Activated CD4-positive, alpha-beta T cell treated with anti-CD3 and anti-CD28 coated beads, Interleukin-2, amount 50 U/mL, for 16 hours (primary cell): Measurements from ENCODE around the gene EXTL2.
A peak's percentile ranks its signal among the peaks of the same experiment; 100 is the strongest.
"Not testable (repeated sequence)": the region's sequence is repeated elsewhere in the genome, so short reads cannot be mapped to it uniquely, and the experiment has no call there.

Experiments used
- DNase-seq: peaks from one replicate; pipeline ENCODE4 v3.0.0-alpha.2; 2020

The EXTL2 gene

GRCh38 chr1:100852976-100853375 is 41.7 kb downstream of the EXTL2 start:
- no peak for DNase-seq

DNA sequence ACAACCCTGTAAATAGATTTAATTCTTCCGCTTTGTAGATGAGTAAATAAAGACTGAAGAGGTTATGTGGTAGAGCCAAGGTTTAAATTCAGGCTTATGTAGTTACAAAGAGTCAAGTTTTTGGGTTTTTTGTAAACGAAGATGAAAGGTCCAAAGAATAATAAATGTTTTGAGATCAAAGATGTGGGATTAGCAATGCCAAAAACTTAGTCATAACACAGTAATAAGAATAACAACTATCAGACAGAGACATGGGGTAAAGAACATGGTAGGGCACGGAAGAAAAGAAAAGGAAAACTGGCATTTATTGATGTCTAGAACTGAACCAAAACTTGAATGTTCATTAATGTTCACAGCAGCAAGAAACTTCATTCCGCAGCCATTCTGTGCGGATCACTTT is 42.9 kb downstream of the EXTL2 start:
- no peak for DNase-seq

- no peak for DNase-seq
Observed at GRCh38 chr1:100847361-100848082, 47.1 kb downstream of the EXTL2 start.

DNA sequence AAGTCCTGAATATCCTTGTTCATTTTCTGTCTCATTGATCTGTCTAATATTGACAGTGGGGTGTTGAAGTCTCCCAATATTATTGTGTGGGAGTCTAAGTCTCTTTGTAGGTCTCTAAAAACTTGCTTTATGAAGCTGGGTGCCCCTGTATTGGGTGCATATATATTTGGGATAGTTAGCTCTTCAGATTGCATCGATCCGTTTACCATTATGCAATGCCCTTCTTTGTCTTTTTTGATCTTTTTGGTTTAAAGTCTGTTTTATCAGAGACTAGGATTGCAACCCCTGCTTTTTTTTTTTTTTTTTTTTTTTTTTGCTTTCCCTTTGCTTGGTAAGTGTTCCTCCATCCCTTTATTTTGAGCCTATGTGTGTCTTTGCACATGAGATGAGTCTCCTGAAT is 51.5 kb downstream of the EXTL2 start:
- not testable (repeated sequence) for DNase-seq

GRCh38 chr1:100835866-100836842 is 58.5 kb downstream of the EXTL2 start:
- no peak for DNase-seq

DNA sequence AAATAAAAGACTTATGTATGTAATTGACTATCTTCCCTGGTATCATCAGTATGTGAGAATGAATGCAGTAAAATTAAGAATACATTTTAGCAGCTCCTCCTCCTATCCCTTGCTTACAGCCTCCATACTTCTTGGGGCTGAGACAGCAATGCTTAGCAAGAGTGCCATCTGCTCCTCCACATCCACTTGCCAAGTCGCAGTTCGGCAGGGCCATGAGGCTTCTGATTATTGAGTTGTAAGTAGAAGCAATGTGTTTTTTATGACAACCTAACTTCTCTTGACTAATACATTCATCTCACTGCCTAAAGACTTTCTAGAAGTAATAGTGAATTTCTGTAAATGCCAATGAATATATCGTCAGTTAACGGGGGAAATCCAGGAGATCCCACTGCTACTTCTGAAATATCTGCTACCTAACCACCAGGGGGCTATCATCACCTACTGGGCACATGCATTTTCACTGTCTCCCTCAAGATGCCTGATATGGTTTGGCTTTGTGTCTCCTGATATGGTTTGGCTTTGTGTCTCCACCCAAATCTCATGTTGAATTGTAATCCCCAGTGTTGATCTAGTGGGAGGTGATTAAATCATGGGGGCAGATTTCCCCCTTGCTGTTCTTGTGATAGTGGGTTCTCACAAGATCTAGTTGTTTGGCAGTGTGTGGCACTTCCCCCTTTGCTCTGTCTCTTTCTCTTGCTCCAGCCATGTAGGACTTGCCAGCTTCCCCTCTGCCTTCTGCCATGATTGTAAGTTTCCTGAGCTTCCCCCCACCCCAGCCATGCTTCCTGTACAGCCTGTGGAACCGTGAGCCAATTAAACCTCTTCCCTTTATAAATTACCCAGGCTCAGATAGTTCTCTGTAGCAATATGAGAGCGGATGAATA is 59.6 kb downstream of the EXTL2 start:
- DNase-seq, result peak; percentile 13

DNA sequence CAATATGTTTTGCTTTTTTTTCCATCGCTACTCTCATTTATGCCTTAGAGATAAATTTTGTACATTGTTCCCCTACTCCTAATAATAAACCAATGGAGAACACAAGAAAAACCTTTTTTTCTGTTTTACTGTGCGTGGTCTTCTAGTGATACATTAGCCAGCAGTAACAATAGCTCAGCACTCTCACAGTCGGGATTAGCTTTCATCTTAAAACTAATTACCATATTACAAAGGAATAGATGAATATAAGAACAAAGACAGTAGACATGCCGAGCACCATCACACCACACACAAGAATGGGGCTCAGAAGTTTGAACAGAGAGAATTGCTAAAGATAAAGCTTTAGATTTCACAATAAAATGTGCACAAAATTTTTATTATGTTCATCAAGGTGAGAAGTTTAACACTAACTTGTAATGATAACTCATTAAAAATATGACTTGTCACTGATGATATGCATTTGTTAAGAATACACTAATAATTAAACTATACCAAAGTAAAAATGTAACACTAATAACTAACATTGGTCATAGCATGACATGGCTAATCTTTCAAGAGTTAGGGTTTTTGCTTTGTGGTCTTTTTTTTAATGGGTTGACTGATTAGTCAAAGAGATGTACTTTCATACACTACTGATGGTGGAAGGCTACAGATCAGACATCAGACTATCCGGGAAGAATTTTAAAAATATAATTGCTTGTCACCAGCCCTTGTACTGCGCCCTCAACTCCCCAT is 61.8 kb downstream of the EXTL2 start:
- no peak for DNase-seq

GRCh38 chr1:100825666-100826065 is 69.0 kb downstream of the EXTL2 start:
- DNase-seq, result not testable (repeated sequence)
